ENCODE results near the gene RASA3.

The RASA3 gene

DNA sequence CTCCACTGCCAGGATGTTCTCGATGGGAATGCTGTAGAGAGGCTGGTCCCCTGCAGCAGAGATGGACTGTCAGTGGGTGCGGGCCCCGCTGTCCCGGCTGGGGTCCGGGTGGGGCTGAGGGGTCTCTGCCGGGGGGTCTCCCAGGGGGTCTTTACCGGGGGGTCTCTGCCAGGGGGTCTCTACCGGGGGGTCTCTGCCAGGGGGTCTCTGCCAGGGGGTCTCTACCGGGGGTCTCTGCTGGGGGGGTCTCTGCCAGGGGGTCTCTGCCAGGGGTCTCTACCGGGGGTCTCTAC is 132.9 kb downstream of the RASA3 start:
- no peaks in the 10 kb centered on the region for H3K36me3 ChIP-seq (ENCODE audit: control insufficient read depth, insufficient read depth, low read length)
- H3K9me3 ChIP-seq (ENCODE audit: control insufficient read depth, low read length): no peaks in the 10 kb centered on the region
- no peak overlapping the region for H3K9ac ChIP-seq (ENCODE audit: low read length)
- H3K27me3 ChIP-seq (ENCODE audit: control insufficient read depth, insufficient read depth, low read length): no peaks in the 10 kb centered on the region
- H3K4me1 ChIP-seq (ENCODE audit: control insufficient read depth, insufficient read depth, low read length): peaks cover 13% of the 10 kb centered on the region
- no peak overlapping the region for H3K4me3 ChIP-seq (ENCODE audit: low read length)

DNA sequence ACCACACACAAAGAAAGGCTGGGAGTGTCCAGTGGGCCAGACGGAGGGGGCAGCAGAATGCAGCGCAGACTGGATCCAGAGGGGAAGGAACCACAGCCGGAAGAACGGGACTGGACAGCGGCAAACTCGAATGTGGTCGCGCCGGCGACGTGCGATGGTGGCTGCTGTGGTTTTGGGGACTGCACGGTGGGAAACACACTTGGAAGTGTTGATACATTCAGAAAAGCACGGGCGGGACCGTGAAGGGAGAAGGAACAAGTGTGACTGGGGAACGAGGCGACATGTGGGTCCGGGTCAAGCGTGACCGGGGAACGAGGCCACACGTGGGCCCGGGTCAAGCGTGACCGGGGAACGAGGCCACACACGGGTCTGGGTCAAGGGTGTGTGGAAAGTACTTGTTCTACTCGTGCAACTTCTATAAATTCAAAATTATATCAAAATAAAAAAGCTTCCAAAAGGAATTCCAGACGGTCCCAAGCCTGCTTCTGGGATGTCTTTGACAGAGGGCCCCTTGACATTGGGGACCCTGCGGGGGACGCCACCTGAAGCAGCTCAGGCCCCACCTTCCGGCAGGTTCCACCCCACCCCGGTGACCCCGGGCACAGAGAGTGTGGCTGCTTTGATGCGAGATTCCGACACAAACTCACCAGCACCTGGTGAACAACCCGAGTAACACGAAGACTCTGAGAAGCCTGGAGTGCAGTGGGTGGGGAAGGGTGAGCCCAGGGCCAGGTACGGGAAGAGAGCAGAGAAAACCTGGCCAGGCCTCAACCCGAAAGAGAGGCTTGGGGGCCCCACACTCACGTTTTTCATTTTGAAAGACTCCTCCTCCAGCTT is 133.4 kb downstream of the RASA3 start:
- Histone ChIP-seq H3K36me3 (ENCODE audit: control insufficient read depth, insufficient read depth, low read length) (no peaks in the 10 kb centered on the region), H3K9me3 (ENCODE audit: control insufficient read depth, low read length) (no peaks in the 10 kb centered on the region), H3K4me3 (ENCODE audit: low read length) (no peak overlapping the region), H3K27me3 (ENCODE audit: control insufficient read depth, insufficient read depth, low read length) (no peaks in the 10 kb centered on the region), H3K9ac (ENCODE audit: low read length) (no peak overlapping the region), H3K4me1 (ENCODE audit: control insufficient read depth, insufficient read depth, low read length) (peaks cover 10% of the 10 kb centered on the region)

DNA sequence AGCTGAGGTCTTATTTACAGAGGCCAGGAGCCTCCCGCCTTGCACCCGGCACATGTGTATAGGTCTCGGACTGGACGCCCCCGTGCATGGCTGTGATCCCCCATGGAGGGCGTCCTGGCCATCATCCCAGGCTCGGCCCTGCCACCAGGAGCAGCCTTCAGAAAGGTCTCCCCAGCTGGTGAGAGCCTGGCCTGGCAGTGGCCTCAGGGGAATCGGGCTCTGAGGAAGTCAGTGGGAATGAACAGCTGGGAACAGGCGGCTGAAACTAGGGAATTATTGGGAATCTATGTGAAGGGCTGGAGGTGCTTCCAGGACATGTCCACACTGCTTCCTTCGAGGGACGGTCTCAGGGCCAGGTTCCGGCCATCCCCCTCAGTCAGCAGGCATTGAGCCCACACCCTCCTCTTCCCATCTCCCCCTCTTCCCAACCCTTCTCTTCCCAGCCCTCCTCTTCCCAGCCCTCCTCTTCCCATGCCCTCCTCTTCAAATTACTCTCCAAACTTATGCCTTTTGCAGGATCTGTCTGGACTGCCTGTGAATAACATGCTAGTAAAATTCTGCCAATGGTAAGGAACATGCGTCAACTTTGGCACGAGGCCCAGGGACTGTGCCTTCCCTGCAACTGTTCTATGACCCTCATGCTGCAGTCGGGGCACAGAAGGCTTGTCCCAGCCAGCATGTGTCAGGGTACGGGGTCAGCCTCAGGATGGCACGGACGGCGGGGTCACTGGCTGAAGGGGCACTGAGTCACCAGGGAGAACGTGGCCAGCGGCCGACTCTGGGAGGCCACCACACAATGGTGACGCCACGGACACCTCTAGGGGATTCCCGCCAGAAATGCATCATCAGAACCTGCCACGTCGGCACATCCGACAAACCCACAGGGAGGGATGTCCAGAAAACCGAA is 134.3 kb downstream of the RASA3 start:
- Histone ChIP-seq H3K36me3 (ENCODE audit: control insufficient read depth, insufficient read depth, low read length) (no peaks in the 10 kb centered on the region), H3K4me1 (ENCODE audit: control insufficient read depth, insufficient read depth, low read length) (peaks cover 8% of the 10 kb centered on the region), H3K9me3 (ENCODE audit: control insufficient read depth, low read length) (no peaks in the 10 kb centered on the region), H3K9ac (ENCODE audit: low read length) (no peak overlapping the region), H3K4me3 (ENCODE audit: low read length) (no peak overlapping the region), H3K27me3 (ENCODE audit: control insufficient read depth, insufficient read depth, low read length) (no peaks in the 10 kb centered on the region)

DNA sequence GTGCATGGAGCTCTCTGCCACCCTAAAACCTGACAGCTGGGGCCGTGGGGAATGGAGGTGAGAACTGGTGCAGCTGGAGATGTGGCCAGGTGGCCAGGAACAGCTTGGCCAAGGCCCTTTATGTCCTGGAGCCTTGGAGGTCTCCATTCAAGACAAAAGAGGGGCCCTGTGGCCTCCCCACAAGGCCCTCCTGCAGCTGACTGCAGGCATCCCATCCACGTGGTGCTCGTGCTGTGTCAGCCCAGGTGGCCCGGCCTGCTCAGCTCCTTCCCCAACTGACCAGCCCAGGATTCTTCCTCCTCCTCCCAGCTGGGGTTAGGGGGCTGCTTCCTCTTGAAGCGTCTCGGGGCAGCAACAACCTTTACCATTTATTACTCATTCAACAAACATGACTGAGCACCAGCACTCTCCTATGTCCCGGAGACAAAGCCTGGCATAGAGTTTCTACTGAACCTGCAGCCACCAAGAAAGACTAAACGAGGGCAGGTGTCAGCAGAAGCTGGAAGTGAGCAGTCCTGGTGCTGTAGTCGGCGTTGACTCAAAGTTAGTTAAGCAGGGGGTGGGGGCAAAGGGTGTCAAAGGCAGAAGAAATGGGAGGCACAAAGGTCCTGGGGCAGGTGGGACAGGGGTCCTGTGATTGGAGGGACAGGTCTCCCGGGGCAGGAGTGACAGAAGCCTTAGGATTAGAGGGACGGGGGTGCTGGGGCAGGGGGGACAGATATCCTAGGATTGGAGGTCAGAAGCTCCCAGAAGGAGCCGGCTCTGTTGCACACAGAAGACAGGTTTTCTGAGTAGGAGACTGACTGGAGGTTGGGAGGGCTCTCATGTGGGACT is 135.3 kb downstream of the RASA3 start:
- H3K36me3 ChIP-seq (ENCODE audit: control insufficient read depth, insufficient read depth, low read length): no peaks in the 10 kb centered on the region
- no peaks in the 10 kb centered on the region for H3K27me3 ChIP-seq (ENCODE audit: control insufficient read depth, insufficient read depth, low read length)
- no peak overlapping the region for H3K9ac ChIP-seq (ENCODE audit: low read length)
- H3K4me1 ChIP-seq (ENCODE audit: control insufficient read depth, insufficient read depth, low read length): peaks cover 6% of the 10 kb centered on the region
- H3K9me3 ChIP-seq (ENCODE audit: control insufficient read depth, low read length): no peaks in the 10 kb centered on the region
- H3K4me3 ChIP-seq (ENCODE audit: low read length): no peak overlapping the region

DNA sequence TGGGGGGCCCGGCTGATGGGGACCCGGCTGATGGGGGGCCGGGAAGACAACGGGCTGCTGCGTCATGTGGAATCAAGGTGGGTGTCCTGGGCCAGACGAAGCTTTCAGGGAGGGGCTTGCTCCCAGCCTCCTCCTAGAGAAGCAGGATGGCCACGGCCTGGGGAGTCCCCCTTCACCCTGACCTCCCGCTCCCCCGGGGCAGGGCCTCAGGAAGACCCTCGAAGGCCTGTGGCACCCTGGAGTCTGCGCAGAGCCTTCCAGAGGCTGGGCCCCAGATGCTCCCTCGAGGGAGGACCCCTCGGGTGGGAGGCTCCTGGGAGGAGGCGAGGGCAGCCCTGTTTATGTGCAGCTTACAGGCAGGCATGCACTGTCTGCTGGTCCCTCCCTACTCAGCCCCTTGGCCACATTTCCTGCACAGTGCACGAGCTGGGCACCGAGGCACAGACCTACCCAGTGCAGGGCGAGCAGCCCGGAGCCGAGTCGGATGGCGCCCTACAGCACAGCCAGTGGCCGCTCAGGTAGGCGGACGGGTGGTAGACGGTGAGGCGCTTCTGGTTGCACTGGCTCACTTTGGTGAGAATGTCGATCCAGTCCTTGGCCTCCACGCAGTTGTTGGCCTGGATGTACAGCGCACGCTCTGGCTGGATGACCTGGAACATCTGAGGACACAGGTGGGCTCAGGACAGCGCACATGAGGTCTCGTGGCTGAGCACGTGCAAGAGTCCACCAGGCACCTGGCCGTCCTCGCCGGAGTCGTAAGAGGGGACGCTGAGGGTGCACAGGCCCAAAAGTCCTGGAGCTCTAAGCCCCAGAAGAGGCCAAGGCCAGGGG is 136.1 kb downstream of the RASA3 start:
- Histone ChIP-seq H3K4me1 (ENCODE audit: control insufficient read depth, insufficient read depth, low read length) (no peaks in the 10 kb centered on the region), H3K4me3 (ENCODE audit: low read length) (no peak overlapping the region), H3K36me3 (ENCODE audit: control insufficient read depth, insufficient read depth, low read length) (no peaks in the 10 kb centered on the region), H3K27me3 (ENCODE audit: control insufficient read depth, insufficient read depth, low read length) (no peaks in the 10 kb centered on the region), H3K9ac (ENCODE audit: low read length) (no peak overlapping the region), H3K9me3 (ENCODE audit: control insufficient read depth, low read length) (no peaks in the 10 kb centered on the region)

DNA sequence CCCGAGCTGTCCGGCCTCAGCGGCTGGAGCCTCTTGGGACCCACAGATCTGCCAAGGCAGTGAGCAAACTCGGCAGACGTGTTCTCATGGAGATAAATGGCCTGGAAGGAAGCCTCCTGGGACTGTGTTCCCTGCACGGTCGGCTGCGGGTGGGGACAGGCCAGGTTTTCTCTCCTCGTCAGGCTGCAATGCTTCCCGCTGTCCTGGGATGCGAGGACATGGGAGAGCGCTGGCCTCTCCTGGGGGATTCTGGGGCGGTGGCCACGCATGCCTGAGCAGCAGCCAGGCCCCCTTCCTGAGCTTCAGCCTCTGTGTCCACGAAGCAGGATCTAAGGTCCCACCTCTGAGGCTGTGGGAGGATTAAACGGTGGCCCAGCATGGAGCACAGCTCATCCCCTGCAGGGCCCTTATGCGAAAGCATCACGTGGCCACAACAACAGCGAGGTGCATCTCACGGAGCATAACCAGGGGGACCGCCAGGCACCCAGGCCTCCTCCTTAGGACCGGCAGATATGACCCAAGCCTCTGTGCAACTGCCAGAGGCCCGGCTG is 137.3 kb downstream of the RASA3 start:
- no peak overlapping the region for H3K4me3 ChIP-seq (ENCODE audit: low read length)
- H3K9ac ChIP-seq (ENCODE audit: low read length): no peak overlapping the region
- H3K4me1 ChIP-seq (ENCODE audit: control insufficient read depth, insufficient read depth, low read length): no peaks in the 10 kb centered on the region
- no peaks in the 10 kb centered on the region for H3K36me3 ChIP-seq (ENCODE audit: control insufficient read depth, insufficient read depth, low read length)
- H3K27me3 ChIP-seq (ENCODE audit: control insufficient read depth, insufficient read depth, low read length): no peaks in the 10 kb centered on the region
- H3K9me3 ChIP-seq (ENCODE audit: control insufficient read depth, low read length): no peaks in the 10 kb centered on the region

DNA sequence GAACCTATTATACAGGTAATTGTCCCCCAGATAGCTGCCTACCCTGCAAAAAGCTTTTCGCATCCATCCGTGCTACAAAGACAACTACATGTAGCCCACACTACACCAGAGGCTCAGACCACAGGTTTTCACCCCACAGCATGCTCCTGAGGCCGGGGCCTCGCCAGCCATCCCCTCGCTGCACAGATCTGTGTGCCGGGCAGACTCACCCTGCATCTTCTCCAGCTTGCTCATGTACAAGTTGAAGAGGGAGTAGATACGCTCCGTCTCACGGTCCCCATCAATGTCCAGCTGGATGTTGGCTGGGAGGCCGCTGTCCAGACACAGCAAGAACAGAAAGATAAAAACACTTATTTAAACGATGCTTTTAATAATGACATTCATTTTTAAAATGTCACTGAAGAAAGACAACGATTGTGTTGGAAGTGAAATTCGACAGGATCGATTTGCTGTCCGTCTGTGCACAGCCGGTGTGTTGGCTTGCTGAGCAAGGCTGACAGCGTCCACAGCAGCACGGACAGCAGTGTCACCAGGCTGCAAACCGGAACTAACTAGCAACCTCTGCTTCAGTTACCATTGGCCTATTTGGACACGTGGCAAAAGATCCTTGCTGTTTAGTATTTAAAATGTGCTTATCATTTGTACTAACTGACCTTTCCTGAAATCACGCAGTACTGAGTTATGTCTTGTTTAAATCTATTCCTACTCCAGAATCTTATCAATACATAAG is 140.0 kb downstream of the RASA3 start:
- no peak overlapping the region for H3K9ac ChIP-seq (ENCODE audit: low read length)
- no peaks in the 10 kb centered on the region for H3K36me3 ChIP-seq (ENCODE audit: control insufficient read depth, insufficient read depth, low read length)
- no peaks in the 10 kb centered on the region for H3K4me1 ChIP-seq (ENCODE audit: control insufficient read depth, insufficient read depth, low read length)
- H3K27me3 ChIP-seq (ENCODE audit: control insufficient read depth, insufficient read depth, low read length): no peaks in the 10 kb centered on the region
- H3K9me3 ChIP-seq (ENCODE audit: control insufficient read depth, low read length): no peaks in the 10 kb centered on the region
- no peak overlapping the region for H3K4me3 ChIP-seq (ENCODE audit: low read length)

DNA sequence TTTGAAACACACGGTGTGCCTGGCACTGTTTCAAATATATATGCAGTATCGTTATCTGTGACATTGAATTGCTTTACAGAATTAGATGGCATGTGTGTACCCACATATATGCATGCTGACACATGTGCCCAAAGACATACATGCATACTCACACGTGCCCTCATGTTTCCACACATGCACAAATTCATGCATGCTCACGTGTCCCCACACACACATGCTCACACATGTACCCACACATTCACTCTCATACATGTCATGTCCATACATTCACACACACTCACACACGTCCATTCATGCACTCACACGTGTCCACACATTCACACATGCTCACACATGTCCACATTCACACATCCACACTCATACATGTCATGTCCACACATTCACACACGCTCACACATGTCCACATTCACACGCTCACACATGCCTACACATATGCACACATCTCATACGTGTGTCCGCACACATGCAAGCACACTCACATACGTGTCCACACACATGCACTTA is 140.7 kb downstream of the RASA3 start:
- Histone ChIP-seq H3K36me3 (ENCODE audit: control insufficient read depth, insufficient read depth, low read length) (no peaks in the 10 kb centered on the region), H3K27me3 (ENCODE audit: control insufficient read depth, insufficient read depth, low read length) (no peaks in the 10 kb centered on the region), H3K4me3 (ENCODE audit: low read length) (no peak overlapping the region), H3K9me3 (ENCODE audit: control insufficient read depth, low read length) (no peaks in the 10 kb centered on the region), H3K4me1 (ENCODE audit: control insufficient read depth, insufficient read depth, low read length) (no peaks in the 10 kb centered on the region), H3K9ac (ENCODE audit: low read length) (no peak overlapping the region)

DNA sequence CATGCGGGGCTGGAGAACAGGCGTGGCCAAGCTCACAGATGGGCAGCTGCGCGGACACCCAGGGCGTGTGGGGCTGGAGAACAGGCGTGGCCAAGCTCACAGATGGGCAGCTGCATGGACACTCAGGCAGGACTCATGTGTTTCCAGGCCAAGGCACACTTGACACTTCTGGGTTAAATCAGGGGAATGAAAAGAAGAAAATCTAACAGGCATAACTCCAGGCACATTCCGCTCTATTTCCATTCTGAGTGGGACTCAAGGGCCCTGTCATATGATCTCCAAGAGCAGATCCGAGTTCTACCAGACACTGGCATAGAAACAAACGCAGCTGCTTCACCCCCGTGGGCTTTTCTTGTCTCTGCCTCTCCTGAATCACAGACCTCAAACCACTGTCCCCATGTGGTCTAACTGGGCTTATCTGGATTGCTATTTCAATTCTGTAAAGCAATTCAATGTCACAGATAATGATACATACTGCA is 141.2 kb downstream of the RASA3 start:
- Histone ChIP-seq H3K27me3 (ENCODE audit: control insufficient read depth, insufficient read depth, low read length) (no peaks in the 10 kb centered on the region), H3K9me3 (ENCODE audit: control insufficient read depth, low read length) (no peaks in the 10 kb centered on the region), H3K4me1 (ENCODE audit: control insufficient read depth, insufficient read depth, low read length) (no peaks in the 10 kb centered on the region), H3K4me3 (ENCODE audit: low read length) (no peak overlapping the region), H3K9ac (ENCODE audit: low read length) (no peak overlapping the region), H3K36me3 (ENCODE audit: control insufficient read depth, insufficient read depth, low read length) (no peaks in the 10 kb centered on the region)

DNA sequence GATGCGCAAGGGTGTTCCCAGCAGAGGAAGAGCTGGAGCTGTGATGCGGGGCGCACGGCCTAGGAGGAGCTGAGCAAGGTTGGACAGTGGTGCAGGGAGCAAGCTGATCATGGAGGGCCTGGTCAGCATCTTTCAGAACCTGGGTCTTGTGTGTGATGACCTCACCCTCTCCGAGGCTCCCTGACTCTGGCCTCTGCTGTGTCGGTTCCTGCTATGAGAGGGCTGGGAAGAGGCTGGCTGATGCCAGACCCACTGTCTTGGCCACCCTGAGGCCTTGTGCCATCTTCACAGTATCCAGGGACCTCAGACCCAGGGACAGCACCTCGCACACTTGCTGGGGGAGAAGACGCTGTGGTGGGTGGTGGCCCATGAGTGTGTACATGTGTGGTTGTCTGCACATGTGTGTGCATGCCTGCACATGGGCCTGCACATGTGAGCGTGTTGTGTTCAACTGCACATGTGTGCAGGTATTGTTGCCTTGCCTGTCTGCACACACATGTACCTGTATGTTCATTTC is 142.0 kb downstream of the RASA3 start:
- Histone ChIP-seq H3K36me3 (ENCODE audit: control insufficient read depth, insufficient read depth, low read length) (no peaks in the 10 kb centered on the region), H3K4me1 (ENCODE audit: control insufficient read depth, insufficient read depth, low read length) (no peaks in the 10 kb centered on the region), H3K9me3 (ENCODE audit: control insufficient read depth, low read length) (no peaks in the 10 kb centered on the region)

More for the DNA sequence above, 142.0 kb downstream of the RASA3 start:
- no peak overlapping the region for H3K9ac ChIP-seq (ENCODE audit: low read length)
- H3K27me3 ChIP-seq (ENCODE audit: control insufficient read depth, insufficient read depth, low read length): no peaks in the 10 kb centered on the region
- no peak overlapping the region for H3K4me3 ChIP-seq (ENCODE audit: low read length)

Data from mucosa of stomach (tissue), 1 donor.